GM19193 (cell line): ENCODE measurements around the gene MUSK.

Source experiments
- POLR2A ChIP-seq: IDR thresholded peaks from 4 replicates; pipeline ENCODE4 v1.6.1; 2011; ENCODE audit not compliant: insufficient read depth, insufficient read length; ENCODE audit errors: extremely low read depth

Gene MUSK

DNA sequence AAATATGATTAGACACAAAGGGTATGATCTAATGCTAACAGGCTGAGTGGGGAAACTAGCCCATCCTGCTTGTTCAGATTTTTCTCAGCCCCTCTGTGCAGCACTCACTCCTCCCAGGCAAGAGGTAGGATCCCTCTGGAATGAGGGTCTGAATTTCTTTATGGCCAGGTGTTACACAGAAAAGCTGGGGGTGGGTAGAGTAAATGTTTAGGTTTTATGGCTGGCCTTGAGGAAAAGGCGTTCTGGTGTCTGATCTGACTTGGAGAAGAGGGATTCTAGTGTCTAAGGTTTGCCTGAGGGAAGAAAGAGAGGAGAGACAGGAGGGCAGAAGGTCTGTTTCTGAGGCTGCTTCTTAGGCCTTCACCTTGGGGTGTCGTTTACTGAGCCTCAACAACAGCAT, 97.3 kb downstream of the MUSK start:
- TF ChIP-seq POLR2A = no peak

DNA sequence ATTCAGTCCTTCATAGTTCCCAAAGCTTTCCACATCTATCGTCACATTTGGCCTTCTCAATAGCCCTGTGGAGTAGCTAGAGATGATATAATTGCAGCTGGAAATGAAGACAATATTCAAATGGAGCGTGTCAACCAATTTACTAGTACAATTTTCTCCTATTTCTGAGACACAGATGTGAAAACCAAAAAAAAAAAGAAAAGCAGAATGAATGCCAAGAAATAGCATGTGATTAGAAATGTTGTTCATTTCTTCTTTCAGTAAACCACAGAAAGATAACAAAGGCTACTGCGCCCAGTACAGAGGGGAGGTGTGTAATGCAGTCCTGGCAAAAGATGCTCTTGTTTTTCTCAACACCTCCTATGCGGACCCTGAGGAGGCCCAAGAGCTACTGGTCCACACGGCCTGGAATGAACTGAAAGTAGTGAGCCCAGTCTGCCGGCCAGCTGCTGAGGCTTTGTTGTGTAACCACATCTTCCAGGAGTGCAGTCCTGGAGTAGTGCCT, 99.0 kb downstream of the MUSK start:
- TF ChIP-seq POLR2A = no peak

GRCh38 chr9:110768886-110769285, 100.3 kb downstream of the MUSK start:
- TF ChIP-seq POLR2A = no peak

DNA sequence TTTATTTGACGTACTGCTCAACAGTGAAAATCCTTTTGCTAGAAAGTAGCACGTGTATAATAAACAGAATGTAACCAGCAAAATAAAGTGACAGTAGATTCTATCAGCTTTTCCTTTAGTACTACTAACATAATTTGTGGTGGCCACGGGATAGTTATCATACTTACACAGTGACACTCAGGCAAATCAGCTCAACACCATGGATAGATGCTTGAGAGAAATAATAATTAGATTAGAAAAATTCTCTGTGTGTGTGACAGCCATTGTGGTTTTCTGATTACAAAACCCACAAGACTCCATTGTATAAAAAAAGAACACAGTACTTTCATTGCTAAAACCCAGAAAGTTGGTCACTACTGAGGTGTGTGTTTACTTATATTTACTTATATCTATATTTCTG, 101.1 kb downstream of the MUSK start:
- no peak for TF ChIP-seq POLR2A

DNA sequence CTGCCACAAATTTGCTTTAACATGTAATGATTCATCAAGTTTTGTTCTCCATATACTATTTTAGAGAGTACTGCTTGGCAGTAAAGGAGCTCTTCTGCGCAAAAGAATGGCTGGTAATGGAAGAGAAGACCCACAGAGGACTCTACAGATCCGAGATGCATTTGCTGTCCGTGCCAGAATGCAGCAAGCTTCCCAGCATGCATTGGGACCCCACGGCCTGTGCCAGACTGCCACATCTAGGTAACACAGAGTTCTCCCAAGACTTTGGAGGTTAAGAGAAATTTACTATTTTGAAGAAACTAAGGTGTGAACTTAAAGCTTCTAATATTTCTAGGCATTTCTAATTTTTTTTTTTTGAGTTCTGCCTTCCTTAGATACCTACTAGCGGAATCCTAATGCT, 107.1 kb downstream of the MUSK start:
- TF ChIP-seq POLR2A = no peak

DNA sequence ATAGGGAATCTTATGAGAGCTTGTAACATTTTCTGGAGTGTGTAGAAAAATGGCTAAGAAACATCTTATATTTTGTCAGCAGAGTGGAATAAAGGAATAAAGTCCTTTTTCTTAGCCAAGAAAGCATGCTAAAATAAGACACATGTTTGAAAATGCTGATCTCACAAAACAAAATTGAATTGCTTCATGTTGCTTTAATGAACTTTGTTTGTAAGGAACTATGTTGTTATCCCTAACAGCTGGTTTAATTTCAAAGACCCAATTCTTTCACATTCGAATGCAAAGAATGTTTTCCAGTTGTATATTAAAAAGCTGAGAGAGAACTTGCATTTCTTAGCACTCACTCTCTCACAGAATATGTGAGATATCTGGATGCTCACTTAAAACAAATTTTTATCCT, 107.6 kb downstream of the MUSK start:
- TF ChIP-seq POLR2A = no peak

GRCh38 chr9:110777196-110777875, 108.7 kb downstream of the MUSK start:
- TF ChIP-seq POLR2A = no peak

DNA sequence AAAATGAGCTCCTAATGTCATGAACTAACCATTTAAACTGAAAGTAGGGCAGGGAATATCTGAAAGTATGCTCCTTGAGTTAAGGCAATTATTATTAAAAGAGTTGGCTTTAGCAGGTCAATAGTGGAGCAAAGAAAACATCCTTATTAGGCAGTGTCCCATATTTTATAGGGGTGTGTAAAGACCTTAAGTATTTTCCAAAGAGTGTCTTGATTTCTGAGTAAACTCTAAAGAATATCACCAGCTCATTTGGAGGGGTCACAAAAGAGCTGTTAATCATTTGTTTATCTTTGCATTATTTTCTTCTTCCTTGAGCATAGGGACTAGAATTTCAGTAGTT, 109.3 kb downstream of the MUSK start:
- no peak for TF ChIP-seq POLR2A

GRCh38 chr9:110782701-110783100, 114.1 kb downstream of the MUSK start:
- TF ChIP-seq POLR2A = no peak

DNA sequence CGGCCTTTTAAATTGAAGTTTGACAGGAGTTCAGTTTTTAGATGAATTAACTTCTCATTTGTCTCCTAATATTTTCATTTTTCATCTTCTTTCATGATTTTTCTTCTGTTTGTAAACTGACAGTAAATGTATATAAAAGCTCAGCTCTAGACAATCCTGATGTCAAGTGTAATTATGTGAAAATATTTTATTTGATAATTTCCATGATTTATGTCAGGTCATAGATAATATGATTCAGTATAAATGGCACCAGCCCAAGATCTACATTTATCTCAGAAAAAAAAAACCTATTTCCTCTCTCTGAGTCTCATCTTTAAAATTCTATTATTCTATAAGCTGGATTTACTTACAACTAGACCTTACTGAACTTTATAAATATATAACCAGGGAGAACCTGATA, 115.7 kb downstream of the MUSK start:
- TF ChIP-seq POLR2A = no peak

DNA sequence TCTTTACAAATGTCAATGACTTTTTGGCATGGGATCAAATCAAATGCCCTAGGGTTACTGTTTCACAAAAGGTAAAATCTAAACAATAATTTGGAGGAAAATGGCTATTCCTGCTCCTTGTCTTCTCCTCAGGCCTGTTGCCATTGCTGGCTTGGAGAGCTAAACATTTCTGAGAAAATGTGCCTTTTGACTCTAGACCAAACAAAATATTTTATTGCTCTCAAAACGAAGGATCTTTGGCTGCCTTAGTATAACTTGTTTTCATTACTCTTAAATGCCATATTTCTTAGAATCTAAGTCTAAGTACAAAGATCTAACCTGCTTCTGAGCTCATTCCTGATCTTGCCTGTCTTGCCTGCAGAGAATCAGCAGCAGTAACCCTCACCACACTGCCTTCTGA, 116.6 kb downstream of the MUSK start:
- no peak for TF ChIP-seq POLR2A

GRCh38 chr9:110788871-110789270, 120.3 kb downstream of the MUSK start:
- TF ChIP-seq POLR2A = no peak

GRCh38 chr9:110797611-110798010, 129.0 kb downstream of the MUSK start:
- TF ChIP-seq POLR2A = no peak

- no peak for TF ChIP-seq POLR2A
These were observed 130.8 kb downstream of the MUSK start for GRCh38 chr9:110799396-110799795.

DNA sequence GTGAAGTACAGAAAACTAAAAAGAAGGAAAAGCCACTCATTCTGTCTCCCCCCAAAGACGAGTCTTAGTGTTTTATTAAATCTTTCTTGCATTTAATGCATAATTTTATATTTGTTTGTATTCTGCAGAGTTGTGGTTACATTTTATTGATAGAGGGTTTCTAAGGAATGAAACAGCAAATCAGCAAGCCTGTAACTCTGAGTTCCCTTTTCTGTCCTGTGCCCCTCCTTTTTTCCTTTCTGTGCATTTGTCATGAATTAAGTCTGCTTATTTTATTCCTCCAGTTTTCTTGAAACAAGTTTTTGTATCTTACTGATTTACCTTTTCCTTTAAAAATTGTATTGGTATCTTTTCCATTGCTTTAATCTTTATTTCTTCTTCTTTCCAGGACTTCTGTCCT, 132.8 kb downstream of the MUSK start:
- TF ChIP-seq POLR2A = no peak

- TF ChIP-seq POLR2A = no peak
These were observed 133.9 kb downstream of the MUSK start for GRCh38 chr9:110802416-110803035.
